ENCODE data around the gene CDH4.
"Not testable (repeated sequence)": the region's sequence is repeated elsewhere in the genome, so short reads cannot be mapped to it uniquely, and the experiment has no call there.

CDH4 gene

GRCh38 chr20:61945495-61945894 lies 693.4 kb downstream of the CDH4 start:
- not testable (repeated sequence) for H3K4me1 ChIP-seq (ENCODE audit: control insufficient read depth in 1 of 2, insufficient read depth in 2 of 2, low read length in 2 of 2); H3K9me3 ChIP-seq (ENCODE audit: control insufficient read depth in 1 of 2, low read length in 2 of 2); H3K36me3 ChIP-seq (ENCODE audit: control insufficient read depth in 1 of 2, insufficient read depth in 2 of 2, low read length in 2 of 2); H3K27me3 ChIP-seq (ENCODE audit: control insufficient read depth in 1 of 2, insufficient read depth in 2 of 2, low read length in 2 of 2); H3K9ac ChIP-seq (ENCODE audit: low read depth in 1 of 2, low read length in 2 of 2); H3K27ac ChIP-seq (ENCODE audit: low read depth, low read length); H3K4me3 ChIP-seq (ENCODE audit: low read depth in 1 of 2, low read length in 2 of 2)

GRCh38 chr20:61948056-61948455 lies 696.0 kb downstream of the CDH4 start:
- H3K36me3 ChIP-seq (ENCODE audit: control insufficient read depth in 1 of 2, insufficient read depth in 2 of 2, low read length in 2 of 2); H3K4me3 ChIP-seq (ENCODE audit: low read depth in 1 of 2, low read length in 2 of 2); H3K9ac ChIP-seq (ENCODE audit: low read depth in 1 of 2, low read length in 2 of 2); H3K9me3 ChIP-seq (ENCODE audit: control insufficient read depth in 1 of 2, low read length in 2 of 2); H3K27me3 ChIP-seq (ENCODE audit: control insufficient read depth in 1 of 2, insufficient read depth in 2 of 2, low read length in 2 of 2); H3K27ac ChIP-seq (ENCODE audit: low read depth, low read length); H3K4me1 ChIP-seq (ENCODE audit: control insufficient read depth in 1 of 2, insufficient read depth in 2 of 2, low read length in 2 of 2): not testable (repeated sequence)

GRCh38 chr20:61948586-61949362 lies 696.7 kb downstream of the CDH4 start:
- H3K9ac ChIP-seq (ENCODE audit: low read depth in 1 of 2, low read length in 2 of 2), result no peak overlapping the region

GRCh38 chr20:61949363-61949713 lies 697.3 kb downstream of the CDH4 start:
- Histone ChIP-seq H3K4me3 (ENCODE audit: low read depth in 1 of 2, low read length in 2 of 2) (no peak overlapping the region), H3K4me1 (ENCODE audit: control insufficient read depth in 1 of 2, insufficient read depth in 2 of 2, low read length in 2 of 2) (no peaks in the 10 kb centered on the region), H3K36me3 (ENCODE audit: control insufficient read depth in 1 of 2, insufficient read depth in 2 of 2, low read length in 2 of 2) (no peaks in the 10 kb centered on the region), H3K27ac (ENCODE audit: low read depth, low read length) (no peak overlapping the region), H3K9ac (ENCODE audit: low read depth in 1 of 2, low read length in 2 of 2) (no peak overlapping the region), H3K27me3 (ENCODE audit: control insufficient read depth in 1 of 2, insufficient read depth in 2 of 2, low read length in 2 of 2) (no peaks in the 10 kb centered on the region), H3K9me3 (ENCODE audit: control insufficient read depth in 1 of 2, low read length in 2 of 2) (no peaks in the 10 kb centered on the region)

More at GRCh38 chr20:61948586-61949362, 696.7 kb downstream of the CDH4 start:
- Histone ChIP-seq H3K36me3 (ENCODE audit: control insufficient read depth in 1 of 2, insufficient read depth in 2 of 2, low read length in 2 of 2) (no peaks in the 10 kb centered on the region), H3K27ac (ENCODE audit: low read depth, low read length) (no peak overlapping the region), H3K4me3 (ENCODE audit: low read depth in 1 of 2, low read length in 2 of 2) (no peak overlapping the region), H3K27me3 (ENCODE audit: control insufficient read depth in 1 of 2, insufficient read depth in 2 of 2, low read length in 2 of 2) (no peaks in the 10 kb centered on the region), H3K4me1 (ENCODE audit: control insufficient read depth in 1 of 2, insufficient read depth in 2 of 2, low read length in 2 of 2) (no peaks in the 10 kb centered on the region), H3K9me3 (ENCODE audit: control insufficient read depth in 1 of 2, low read length in 2 of 2) (no peaks in the 10 kb centered on the region)

GRCh38 chr20:61949714-61950640 lies 697.9 kb downstream of the CDH4 start:
- H3K36me3 ChIP-seq (ENCODE audit: control insufficient read depth in 1 of 2, insufficient read depth in 2 of 2, low read length in 2 of 2), result no peaks in the 10 kb centered on the region
- H3K27me3 ChIP-seq (ENCODE audit: control insufficient read depth in 1 of 2, insufficient read depth in 2 of 2, low read length in 2 of 2), result no peaks in the 10 kb centered on the region
- H3K4me3 ChIP-seq (ENCODE audit: low read depth in 1 of 2, low read length in 2 of 2), result no peak overlapping the region
- no peaks in the 10 kb centered on the region for H3K9me3 ChIP-seq (ENCODE audit: control insufficient read depth in 1 of 2, low read length in 2 of 2)
- no peak overlapping the region for H3K27ac ChIP-seq (ENCODE audit: low read depth, low read length)
- no peaks in the 10 kb centered on the region for H3K4me1 ChIP-seq (ENCODE audit: control insufficient read depth in 1 of 2, insufficient read depth in 2 of 2, low read length in 2 of 2)
- H3K9ac ChIP-seq (ENCODE audit: low read depth in 1 of 2, low read length in 2 of 2), result no peak overlapping the region

- H3K36me3 ChIP-seq (ENCODE audit: control insufficient read depth in 1 of 2, insufficient read depth in 2 of 2, low read length in 2 of 2), result no peaks in the 10 kb centered on the region
Measured at GRCh38 chr20:61950641-61951071, 698.6 kb downstream of the CDH4 start.

GRCh38 chr20:61951695-61952533 lies 699.9 kb downstream of the CDH4 start:
- no peaks in the 10 kb centered on the region for H3K9me3 ChIP-seq (ENCODE audit: control insufficient read depth in 1 of 2, low read length in 2 of 2)

More at GRCh38 chr20:61950641-61951071, 698.6 kb downstream of the CDH4 start:
- Histone ChIP-seq H3K9me3 (ENCODE audit: control insufficient read depth in 1 of 2, low read length in 2 of 2) (no peaks in the 10 kb centered on the region), H3K27me3 (ENCODE audit: control insufficient read depth in 1 of 2, insufficient read depth in 2 of 2, low read length in 2 of 2) (no peaks in the 10 kb centered on the region), H3K9ac (ENCODE audit: low read depth in 1 of 2, low read length in 2 of 2) (no peak overlapping the region), H3K4me3 (ENCODE audit: low read depth in 1 of 2, low read length in 2 of 2) (no peak overlapping the region), H3K27ac (ENCODE audit: low read depth, low read length) (no peak overlapping the region), H3K4me1 (ENCODE audit: control insufficient read depth in 1 of 2, insufficient read depth in 2 of 2, low read length in 2 of 2) (no peaks in the 10 kb centered on the region)

GRCh38 chr20:61953037-61954021 lies 701.3 kb downstream of the CDH4 start:
- no peaks in the 10 kb centered on the region for H3K4me1 ChIP-seq (ENCODE audit: control insufficient read depth in 1 of 2, insufficient read depth in 2 of 2, low read length in 2 of 2)
- H3K9ac ChIP-seq (ENCODE audit: low read depth in 1 of 2, low read length in 2 of 2), result no peak overlapping the region
- H3K36me3 ChIP-seq (ENCODE audit: control insufficient read depth in 1 of 2, insufficient read depth in 2 of 2, low read length in 2 of 2), result no peaks in the 10 kb centered on the region
- no peak overlapping the region for H3K4me3 ChIP-seq (ENCODE audit: low read depth in 1 of 2, low read length in 2 of 2)
- H3K9me3 ChIP-seq (ENCODE audit: control insufficient read depth in 1 of 2, low read length in 2 of 2), result no peaks in the 10 kb centered on the region
- no peak overlapping the region for H3K27ac ChIP-seq (ENCODE audit: low read depth, low read length)
- no peaks in the 10 kb centered on the region for H3K27me3 ChIP-seq (ENCODE audit: control insufficient read depth in 1 of 2, insufficient read depth in 2 of 2, low read length in 2 of 2)

More at GRCh38 chr20:61951695-61952533, 699.9 kb downstream of the CDH4 start:
- Histone ChIP-seq H3K27me3 (ENCODE audit: control insufficient read depth in 1 of 2, insufficient read depth in 2 of 2, low read length in 2 of 2) (no peaks in the 10 kb centered on the region), H3K27ac (ENCODE audit: low read depth, low read length) (no peak overlapping the region), H3K36me3 (ENCODE audit: control insufficient read depth in 1 of 2, insufficient read depth in 2 of 2, low read length in 2 of 2) (no peaks in the 10 kb centered on the region), H3K9ac (ENCODE audit: low read depth in 1 of 2, low read length in 2 of 2) (no peak overlapping the region), H3K4me1 (ENCODE audit: control insufficient read depth in 1 of 2, insufficient read depth in 2 of 2, low read length in 2 of 2) (no peaks in the 10 kb centered on the region), H3K4me3 (ENCODE audit: low read depth in 1 of 2, low read length in 2 of 2) (no peak overlapping the region)
